ENCODE results near the gene CALD1.

CALD1 gene

GRCh38 chr7:134932707-134933370 is 153.4 kb downstream of the CALD1 start:
- DNase-seq: no peak

GRCh38 chr7:134933460-134934068 is 154.1 kb downstream of the CALD1 start:
- DNase-seq: no peak

- no peak for DNase-seq
Measured at GRCh38 chr7:134935701-134936100, 156.3 kb downstream of the CALD1 start.

GRCh38 chr7:134936893-134937510 is 157.6 kb downstream of the CALD1 start:
- DNase-seq: no peak

GRCh38 chr7:134938141-134938540 is 158.7 kb downstream of the CALD1 start:
- DNase-seq: no peak

- DNase-seq: no peak
Measured at GRCh38 chr7:134939136-134939535, 159.7 kb downstream of the CALD1 start.

- DNase-seq: no peak
Measured at GRCh38 chr7:134940729-134941128, 161.3 kb downstream of the CALD1 start.

- no peak for DNase-seq
Measured at GRCh38 chr7:134941185-134941900, 161.9 kb downstream of the CALD1 start.

GRCh38 chr7:134941952-134942351 is 162.5 kb downstream of the CALD1 start:
- DNase-seq: no peak

GRCh38 chr7:134942690-134943466 is 163.4 kb downstream of the CALD1 start:
- DNase-seq: no peak

GRCh38 chr7:134943785-134944400 is 164.5 kb downstream of the CALD1 start:
- DNase-seq: no peak

- DNase-seq: no peak
Measured at GRCh38 chr7:134945691-134946090, 166.3 kb downstream of the CALD1 start.

GRCh38 chr7:134946260-134946659 is 166.8 kb downstream of the CALD1 start:
- DNase-seq: no peak

GRCh38 chr7:134947329-134947728 is 167.9 kb downstream of the CALD1 start:
- DNase-seq: no peak

GRCh38 chr7:134947831-134948230 is 168.4 kb downstream of the CALD1 start:
- DNase-seq: no peak

- no peak for DNase-seq
Measured at GRCh38 chr7:134948246-134948645, 168.8 kb downstream of the CALD1 start.

- DNase-seq: no peak
Measured at GRCh38 chr7:134948736-134949135, 169.3 kb downstream of the CALD1 start.

- DNase-seq: no peak
Measured at GRCh38 chr7:134949171-134949570, 169.7 kb downstream of the CALD1 start.

GRCh38 chr7:134954197-134955082 is 175.0 kb downstream of the CALD1 start:
- no peak for DNase-seq

- DNase-seq: no peak
Measured at GRCh38 chr7:134957005-134957404, 177.6 kb downstream of the CALD1 start.

GRCh38 chr7:134959810-134960209 is 180.4 kb downstream of the CALD1 start:
- no peak for DNase-seq

All from activated T-cell treated with anti-CD3 and anti-CD28 coated beads, Interleukin-2, amount 50 U/mL, for 48 hours (primary cell).